ENCODE measurements around the gene HPD. TPM values are rescaled to one million over a fixed set of nuclear protein-coding genes. Genes with fewer than 3 reads are reported as not detected.

The HPD gene
- total RNA-seq, 1 experiment from 2014 or later, result 0.11 TPM

- Histone ChIP-seq H3K4me1 (replicated peaks) (peaks cover 10% of the 10 kb centered on the region), H3K27me3 (replicated peaks) (no peaks in the 10 kb centered on the region), H3K27ac (no peak overlapping the region), H3K9me3 (replicated peaks) (no peaks in the 10 kb centered on the region), H3K4me3 (no peak overlapping the region), H3K36me3 (peaks cover 79% of the 10 kb centered on the region)
- DNase-seq (ENCODE audit: low read depth in 1 of 2, low spot score in 2 of 2), result no peak
Measured at GRCh38 chr12:121816925-121817647, 41.6 kb downstream of the HPD start.

- Histone ChIP-seq H3K36me3 (peaks cover 81% of the 10 kb centered on the region), H3K9me3 (replicated peaks) (no peaks in the 10 kb centered on the region)
Measured at GRCh38 chr12:121815263-121815662, 43.4 kb downstream of the HPD start.

GRCh38 chr12:121814429-121815119, 44.1 kb downstream of the HPD start:
- peaks cover 81% of the 10 kb centered on the region for H3K36me3 ChIP-seq
- H3K4me1 ChIP-seq (replicated peaks), result peaks cover 17% of the 10 kb centered on the region
- H3K9me3 ChIP-seq (replicated peaks), result no peaks in the 10 kb centered on the region
- no peak overlapping the region for H3K4me3 ChIP-seq
- no peak for DNase-seq (ENCODE audit: low read depth in 1 of 2, low spot score in 2 of 2)
- H3K27ac ChIP-seq, result no peak overlapping the region
- H3K27me3 ChIP-seq (replicated peaks), result no peaks in the 10 kb centered on the region

More at GRCh38 chr12:121815263-121815662, 43.4 kb downstream of the HPD start:
- H3K4me3 ChIP-seq, result no peak overlapping the region
- DNase-seq (ENCODE audit: low read depth in 1 of 2, low spot score in 2 of 2), result no peak
- H3K4me1 ChIP-seq (replicated peaks), result peaks cover 17% of the 10 kb centered on the region
- H3K27me3 ChIP-seq (replicated peaks), result no peaks in the 10 kb centered on the region
- H3K27ac ChIP-seq, result no peak overlapping the region

GRCh38 chr12:121813951-121814350, 44.7 kb downstream of the HPD start:
- H3K36me3 ChIP-seq, result peaks cover 81% of the 10 kb centered on the region

GRCh38 chr12:121812921-121813896, 45.5 kb downstream of the HPD start:
- peaks cover 86% of the 10 kb centered on the region for H3K36me3 ChIP-seq

More at GRCh38 chr12:121813951-121814350, 44.7 kb downstream of the HPD start:
- Histone ChIP-seq H3K4me3 (no peak overlapping the region), H3K4me1 (replicated peaks) (peaks cover 17% of the 10 kb centered on the region), H3K9me3 (replicated peaks) (no peaks in the 10 kb centered on the region), H3K27ac (no peak overlapping the region), H3K27me3 (replicated peaks) (no peaks in the 10 kb centered on the region)
- DNase-seq (ENCODE audit: low read depth in 1 of 2, low spot score in 2 of 2), result no peak

GRCh38 chr12:121812320-121812871, 46.3 kb downstream of the HPD start:
- Histone ChIP-seq H3K4me3 (peak overlapping the region; percentile 29), H3K27me3 (replicated peaks) (no peaks in the 10 kb centered on the region), H3K27ac (no peak overlapping the region), H3K36me3 (peaks cover 82% of the 10 kb centered on the region), H3K9me3 (replicated peaks) (no peaks in the 10 kb centered on the region), H3K4me1 (replicated peaks) (peaks cover 17% of the 10 kb centered on the region)
- peak in 1 of 2 experiments; percentile 39 for DNase-seq (ENCODE audit: low read depth in 1 of 2, low spot score in 2 of 2)

More at GRCh38 chr12:121812921-121813896, 45.5 kb downstream of the HPD start:
- no peaks in the 10 kb centered on the region for H3K9me3 ChIP-seq (replicated peaks)
- peaks cover 17% of the 10 kb centered on the region for H3K4me1 ChIP-seq (replicated peaks)
- no peak for DNase-seq (ENCODE audit: low read depth in 1 of 2, low spot score in 2 of 2)
- H3K27me3 ChIP-seq (replicated peaks), result no peaks in the 10 kb centered on the region
- H3K4me3 ChIP-seq, result no peak overlapping the region
- no peak overlapping the region for H3K27ac ChIP-seq

- Histone ChIP-seq H3K4me1 (replicated peaks) (peaks cover 21% of the 10 kb centered on the region), H3K27me3 (replicated peaks) (no peaks in the 10 kb centered on the region), H3K36me3 (peaks cover 79% of the 10 kb centered on the region), H3K27ac (no peak overlapping the region), H3K9me3 (replicated peaks) (no peaks in the 10 kb centered on the region), H3K4me3 (peak overlapping the region; percentile 29)
- peak; percentile 62 to 71 for DNase-seq (ENCODE audit: low read depth in 1 of 2, low spot score in 2 of 2)
Measured at GRCh38 chr12:121811434-121812319, 47.0 kb downstream of the HPD start.

GRCh38 chr12:121810833-121811433, 47.7 kb downstream of the HPD start:
- no peak overlapping the region for H3K27ac ChIP-seq
- no peaks in the 10 kb centered on the region for H3K27me3 ChIP-seq (replicated peaks)
- no peak for DNase-seq (ENCODE audit: low read depth in 1 of 2, low spot score in 2 of 2)
- H3K4me1 ChIP-seq (replicated peaks), result peaks cover 29% of the 10 kb centered on the region
- H3K9me3 ChIP-seq (replicated peaks), result no peaks in the 10 kb centered on the region
- H3K36me3 ChIP-seq, result peaks cover 82% of the 10 kb centered on the region
- no peak overlapping the region for H3K4me3 ChIP-seq

GRCh38 chr12:121810234-121810817, 48.3 kb downstream of the HPD start:
- DNase-seq (ENCODE audit: low read depth in 1 of 2, low spot score in 2 of 2), result no peak
- no peaks in the 10 kb centered on the region for H3K27me3 ChIP-seq (replicated peaks)
- no peaks in the 10 kb centered on the region for H3K9me3 ChIP-seq (replicated peaks)
- H3K27ac ChIP-seq, result no peak overlapping the region
- no peak overlapping the region for H3K4me3 ChIP-seq
- H3K4me1 ChIP-seq (replicated peaks), result peaks cover 31% of the 10 kb centered on the region
- H3K36me3 ChIP-seq, result peaks cover 82% of the 10 kb centered on the region

GRCh38 chr12:121809712-121810116, 48.9 kb downstream of the HPD start:
- no peaks in the 10 kb centered on the region for H3K9me3 ChIP-seq (replicated peaks)
- peaks cover 76% of the 10 kb centered on the region for H3K36me3 ChIP-seq
- no peak overlapping the region for H3K27ac ChIP-seq
- peaks cover 31% of the 10 kb centered on the region for H3K4me1 ChIP-seq (replicated peaks)
- DNase-seq (ENCODE audit: low read depth in 1 of 2, low spot score in 2 of 2), result no peak
- no peak overlapping the region for H3K4me3 ChIP-seq
- no peaks in the 10 kb centered on the region for H3K27me3 ChIP-seq (replicated peaks)

- DNase-seq (ENCODE audit: low read depth in 1 of 2, low spot score in 2 of 2), result no peak
- Histone ChIP-seq H3K36me3 (peaks cover 69% of the 10 kb centered on the region), H3K27ac (no peak overlapping the region), H3K4me1 (replicated peaks) (peaks cover 31% of the 10 kb centered on the region), H3K27me3 (replicated peaks) (no peaks in the 10 kb centered on the region), H3K9me3 (replicated peaks) (no peaks in the 10 kb centered on the region), H3K4me3 (no peak overlapping the region)
Measured at GRCh38 chr12:121808623-121809022, 50.0 kb downstream of the HPD start.

Data from SJSA1 (cell line).